ENCODE measurements around the gene SMIM14.

DNA sequence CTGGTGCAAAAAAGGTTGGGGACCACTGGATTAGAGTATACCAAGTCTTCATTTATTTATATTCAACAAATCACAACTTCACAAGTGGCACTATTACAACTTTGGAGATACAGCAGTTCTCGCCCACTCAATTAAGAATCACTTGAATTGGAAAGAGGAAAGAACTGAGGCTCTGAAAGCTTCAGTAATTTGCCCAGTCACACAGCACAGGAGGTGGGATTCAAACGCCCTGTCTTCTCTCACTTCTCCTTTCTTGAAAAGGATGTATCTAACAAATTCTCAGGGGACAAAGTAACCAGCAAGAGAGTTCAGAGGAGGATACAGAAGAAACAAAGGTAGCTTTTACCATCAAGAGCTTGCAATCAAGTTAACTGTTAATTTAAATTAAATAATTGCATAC lies 12.4 kb downstream of the SMIM14 start:
- TF ChIP-seq ZNF274 (IDR thresholded peaks at IDR 0.05; ENCODE audit: low read depth, low read length) (no peak), SUZ12 (IDR thresholded peaks at IDR 0.05; ENCODE audit: extremely low read depth, insufficient read depth, insufficient read length) (no peak)
